ENCODE data around the gene SWSAP1.

GRCh38 chr19:11416346-11417052 lies 42.0 kb downstream of the SWSAP1 start:
- TF ChIP-seq CTCF (IDR thresholded peaks at IDR 0.05) = no peak
- no peak for TF ChIP-seq POLR2A (IDR thresholded peaks at IDR 0.05)

All from Peyer's patch (tissue), 4 donors.